GM18526 (cell line): ENCODE measurements around the gene SLC38A3.
A peak's percentile ranks its signal among the peaks of the same experiment; 100 is the strongest.

Source experiments
- POLR2A ChIP-seq: IDR thresholded peaks from 3 replicates; pipeline ENCODE4 v1.6.1; 2011; ENCODE audit not compliant: insufficient read length; ENCODE audit errors: extremely low read depth

The SLC38A3 gene

GRCh38 chr3:50227390-50228183 is 22.5 kb downstream of the SLC38A3 start:
- peak; percentile 59 for TF ChIP-seq POLR2A

GRCh38 chr3:50229490-50229889 is 24.4 kb downstream of the SLC38A3 start:
- no peak for TF ChIP-seq POLR2A

GRCh38 chr3:50230104-50230793 is 25.2 kb downstream of the SLC38A3 start:
- TF ChIP-seq POLR2A: no peak

- no peak for TF ChIP-seq POLR2A
Observed at GRCh38 chr3:50230794-50231125, 25.7 kb downstream of the SLC38A3 start.

- TF ChIP-seq POLR2A: no peak
Observed at GRCh38 chr3:50231581-50231980, 26.5 kb downstream of the SLC38A3 start.

GRCh38 chr3:50232303-50232702 is 27.2 kb downstream of the SLC38A3 start:
- TF ChIP-seq POLR2A: no peak

- TF ChIP-seq POLR2A: no peak
Observed at GRCh38 chr3:50233176-50233575, 28.1 kb downstream of the SLC38A3 start.

- peak; percentile 97 for TF ChIP-seq POLR2A
Observed at GRCh38 chr3:50235716-50236483, 30.8 kb downstream of the SLC38A3 start, which contains the start of gene GNAI2. Gene GNAI2, plus strand, starts transcription at chr3:50236204. Its CDS starts 132 bp downstream, at chr3:50236336.

GRCh38 chr3:50236484-50237132 is 31.5 kb downstream of the SLC38A3 start:
- TF ChIP-seq POLR2A: no peak

- no peak for TF ChIP-seq POLR2A
Observed at GRCh38 chr3:50237133-50237651, 32.1 kb downstream of the SLC38A3 start.

- peak; percentile 52 for TF ChIP-seq POLR2A
Observed at GRCh38 chr3:50237754-50238548, 32.9 kb downstream of the SLC38A3 start.

GRCh38 chr3:50238549-50239026 is 33.5 kb downstream of the SLC38A3 start:
- TF ChIP-seq POLR2A: no peak

- TF ChIP-seq POLR2A: no peak
Observed at GRCh38 chr3:50239649-50240048, 34.6 kb downstream of the SLC38A3 start.

- TF ChIP-seq POLR2A: no peak
Observed at GRCh38 chr3:50241163-50241562, 36.1 kb downstream of the SLC38A3 start.

GRCh38 chr3:50241713-50242380 is 36.8 kb downstream of the SLC38A3 start:
- no peak for TF ChIP-seq POLR2A
